Right lobe of liver (tissue), 4 donors: ENCODE data around the gene UBE2S.

Source experiments
- CTCF ChIP-seq, 4 donors: fragments of 200-600 bp in 3 of 4; fragments of 450-650 bp in 1 of 4; IDR thresholded peaks; one replicate each; pipeline versions ENCODE4 v1.5.1 to v1.8.0; 2016 to 2022; ENCODE audit warnings: antibody characterized with exemption in 4 of 4, mild to moderate bottlenecking in 2 of 4
- POLR2A ChIP-seq: fragments of 450-650 bp; IDR thresholded peaks from one replicate; pipeline ENCODE4 v1.6.1; 2017; ENCODE audit warnings: antibody characterized with exemption, mild to moderate bottlenecking
- donor health status: DM: no; HTN: no; CAD: no.
- donor health status: DM: no; HTN: no; CAD: no.
- donor health status: DM: no; HTN: yes; CAD: no.

GRCh38 chr19:55431183-55431582 is 23.6 kb upstream of the UBE2S start:
- TF ChIP-seq CTCF (IDR thresholded peaks at IDR 0.05) (no peak), POLR2A (no peak)
